Medulla oblongata (tissue), 1 donor: ENCODE results near the gene ZNF512B.

Experiments
- DNase-seq: peaks from one replicate; pipeline ENCODE4 v3.0.0-alpha.2; 2015; ENCODE audit errors: extremely low spot score

Gene ZNF512B

DNA sequence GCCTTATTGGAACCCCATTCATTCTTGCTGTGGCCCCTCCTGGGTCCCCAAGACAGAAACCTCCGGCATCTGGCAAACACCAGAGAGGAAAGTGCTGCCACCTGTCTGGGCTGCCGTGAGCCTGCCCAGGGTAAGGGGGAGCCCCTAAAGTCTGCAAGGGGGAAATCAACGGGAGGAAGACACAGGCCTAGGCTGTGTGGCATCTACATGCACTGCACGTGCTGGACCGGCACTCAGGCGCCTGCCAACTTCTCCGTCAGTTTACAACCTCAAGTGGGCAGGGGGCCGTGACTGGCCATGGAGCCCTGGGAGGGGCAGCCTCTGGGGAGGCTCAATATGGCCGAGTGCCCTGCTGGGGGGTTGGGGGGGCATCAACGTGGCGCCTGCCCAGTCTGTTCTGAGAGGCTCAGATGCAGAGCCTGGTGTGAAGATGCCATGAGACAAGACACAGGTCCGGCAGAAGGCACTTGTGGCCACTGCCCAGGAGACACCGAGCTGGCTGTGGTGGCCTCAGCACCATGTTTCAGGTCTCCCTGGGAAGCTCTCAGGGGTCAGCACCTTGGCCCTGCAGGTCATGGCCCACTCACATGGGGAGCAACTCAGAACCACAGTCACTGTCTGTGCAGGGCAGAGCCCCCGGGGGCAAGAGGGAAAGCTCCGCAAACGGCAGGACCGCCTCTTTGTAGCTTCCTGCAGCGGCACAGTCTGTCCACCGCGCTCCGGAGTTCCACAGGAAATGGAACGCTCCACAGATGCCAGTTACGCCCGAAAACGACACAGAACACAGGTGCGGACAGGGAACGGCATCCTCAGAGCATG is 21.9 kb downstream of the ZNF512B start:
- DNase-seq: peak; percentile 57

- DNase-seq: peak; percentile 37
Measured at GRCh38 chr20:63946986-63947637, 22.6 kb downstream of the ZNF512B start.

GRCh38 chr20:63945921-63946920 is 23.5 kb downstream of the ZNF512B start:
- DNase-seq: no peak

GRCh38 chr20:63945031-63945658 is 24.6 kb downstream of the ZNF512B start:
- no peak for DNase-seq

GRCh38 chr20:63944078-63944941 is 25.4 kb downstream of the ZNF512B start:
- no peak for DNase-seq

- no peak for DNase-seq
Measured at GRCh38 chr20:63943808-63944077, 26.0 kb downstream of the ZNF512B start.

DNA sequence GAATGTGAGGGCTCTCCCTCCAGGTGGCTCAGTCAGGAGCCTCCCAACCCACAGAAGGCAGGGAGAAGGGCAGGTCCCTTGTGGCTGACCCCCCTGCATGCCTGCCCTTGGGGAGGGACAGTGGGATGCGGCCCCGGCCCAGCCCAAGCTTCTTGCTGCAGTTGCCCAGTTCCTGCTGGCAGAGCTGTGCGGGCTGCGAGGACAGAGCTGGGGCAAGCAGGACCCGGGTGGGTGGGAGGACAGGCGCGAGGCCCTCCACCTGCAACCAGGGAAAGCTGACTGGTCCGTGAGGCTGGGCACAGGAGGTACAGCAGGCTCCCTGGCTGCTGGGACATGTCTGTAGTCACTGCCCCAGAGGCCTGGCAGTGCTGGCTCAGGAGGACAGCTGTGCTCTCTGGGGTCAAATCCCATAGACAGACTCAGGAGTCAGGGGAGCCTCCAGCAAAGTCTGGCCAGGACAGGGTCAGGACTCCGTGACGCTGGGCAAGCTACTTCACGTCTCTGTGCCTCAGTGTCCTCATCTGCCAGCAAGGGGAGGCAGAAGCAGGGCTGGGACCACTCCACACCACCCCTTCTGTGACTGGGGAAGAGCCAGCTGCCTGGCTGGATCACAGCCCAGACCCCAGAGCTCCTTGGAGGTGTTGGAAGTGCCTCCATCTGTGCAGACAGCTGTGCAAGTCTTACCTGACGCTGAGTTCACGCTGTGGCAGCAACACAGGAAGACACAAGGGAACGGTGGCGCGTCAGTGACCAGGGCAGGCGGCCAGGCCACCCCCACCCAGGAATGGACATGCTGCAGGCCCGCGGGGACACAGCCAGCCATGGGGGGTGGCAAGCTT is 26.5 kb downstream of the ZNF512B start:
- no peak for DNase-seq

- DNase-seq: no peak
Measured at GRCh38 chr20:63942250-63942951, 27.3 kb downstream of the ZNF512B start.

GRCh38 chr20:63941282-63942081 is 28.2 kb downstream of the ZNF512B start:
- no peak for DNase-seq

DNA sequence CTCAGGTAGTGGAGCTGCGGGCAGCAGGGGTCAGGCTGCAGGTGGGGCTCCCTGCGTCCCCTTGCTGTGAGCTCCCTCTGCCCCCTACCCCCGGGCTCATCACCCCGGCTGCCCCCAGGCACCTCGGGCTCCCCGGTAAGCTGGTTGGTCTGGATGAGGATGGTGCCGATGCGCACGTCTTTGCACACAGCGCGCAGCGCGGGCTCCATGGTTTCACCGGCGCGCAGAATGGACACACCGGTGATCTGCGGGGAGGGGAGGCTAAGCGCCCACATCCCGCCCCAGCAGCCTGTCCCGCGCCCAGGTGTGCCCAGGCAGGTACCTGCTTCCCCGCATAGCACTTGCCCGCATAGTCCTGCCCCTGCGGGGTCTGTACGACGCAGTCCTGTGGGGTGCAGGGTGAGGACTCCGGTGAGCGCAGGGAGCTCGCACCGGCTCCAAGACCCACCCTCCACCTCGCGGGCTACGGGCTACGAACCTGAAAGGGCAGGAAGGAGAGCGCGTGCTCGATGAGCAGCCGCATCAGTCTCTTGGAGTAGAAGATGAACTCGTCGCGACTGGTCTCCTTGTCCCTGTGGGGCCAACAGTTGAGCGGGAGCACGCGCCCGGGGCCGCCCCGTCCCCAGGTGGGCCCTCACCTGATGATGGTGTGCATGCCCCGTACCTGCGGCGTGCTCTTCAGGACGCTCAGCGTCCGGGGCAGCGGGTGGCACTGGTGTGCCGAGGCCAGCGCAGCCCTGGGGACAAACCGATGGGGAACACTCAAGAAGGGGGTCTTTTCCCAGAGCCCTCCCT is 29.1 kb downstream of the ZNF512B start:
- no peak for DNase-seq

- DNase-seq: no peak
Measured at GRCh38 chr20:63940071-63940471, 29.7 kb downstream of the ZNF512B start.

GRCh38 chr20:63939061-63939935 is 30.4 kb downstream of the ZNF512B start:
- no peak for DNase-seq

- no peak for DNase-seq
Measured at GRCh38 chr20:63937596-63937995, 32.1 kb downstream of the ZNF512B start.

DNA sequence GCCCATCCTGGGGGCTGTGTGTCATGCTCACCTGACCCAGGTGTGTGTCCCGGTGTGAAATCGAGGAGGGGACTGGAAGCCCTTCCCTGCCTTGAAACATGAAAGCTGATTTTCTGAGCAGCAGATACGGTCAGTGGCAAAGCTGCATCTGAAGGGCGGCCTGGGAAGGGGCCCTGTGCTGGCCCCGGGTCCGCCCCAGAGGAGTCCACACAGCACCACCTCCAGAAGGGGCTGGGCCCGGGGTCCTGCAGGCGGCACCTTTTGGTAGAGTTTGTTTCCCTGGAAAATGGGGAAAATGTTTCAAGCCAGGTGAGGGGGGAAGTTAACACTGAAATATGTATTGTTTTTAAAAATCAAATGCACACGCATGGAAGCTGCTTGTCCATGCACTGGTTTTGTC is 34.3 kb downstream of the ZNF512B start:
- DNase-seq: no peak

GRCh38 chr20:63934271-63935068 is 35.3 kb downstream of the ZNF512B start:
- no peak for DNase-seq

DNA sequence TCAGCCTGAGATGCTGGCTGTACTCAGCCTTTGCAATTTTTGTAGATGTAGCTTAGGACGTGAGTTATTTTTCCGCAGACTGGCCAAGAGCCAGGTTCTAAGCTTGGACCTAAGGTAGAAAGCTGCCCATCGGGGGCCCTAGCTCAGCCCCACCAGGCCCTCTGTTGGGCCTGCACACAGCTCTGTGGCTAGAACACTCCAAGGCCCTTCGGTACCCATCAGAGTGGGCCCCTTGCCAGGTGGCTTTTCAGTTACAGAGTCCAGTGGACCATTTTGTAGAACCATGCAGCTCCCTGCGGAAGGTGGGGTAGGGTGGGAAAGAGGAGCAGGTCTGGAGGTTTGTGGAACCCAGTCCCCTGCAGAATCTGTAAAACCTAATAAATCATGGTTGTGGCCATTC is 36.1 kb downstream of the ZNF512B start:
- no peak for DNase-seq
